HG03108 (cell line): Measurements from ENCODE around the gene LPIN2.

Experiments used
- ATAC-seq: cut with Tn5 transposase; IDR thresholded peaks from one replicate; pipeline ENCODE4 v1.9.1; 2021; ENCODE audit warnings: moderate library complexity; ENCODE audit not compliant: unreplicated experiment

The LPIN2 gene

DNA sequence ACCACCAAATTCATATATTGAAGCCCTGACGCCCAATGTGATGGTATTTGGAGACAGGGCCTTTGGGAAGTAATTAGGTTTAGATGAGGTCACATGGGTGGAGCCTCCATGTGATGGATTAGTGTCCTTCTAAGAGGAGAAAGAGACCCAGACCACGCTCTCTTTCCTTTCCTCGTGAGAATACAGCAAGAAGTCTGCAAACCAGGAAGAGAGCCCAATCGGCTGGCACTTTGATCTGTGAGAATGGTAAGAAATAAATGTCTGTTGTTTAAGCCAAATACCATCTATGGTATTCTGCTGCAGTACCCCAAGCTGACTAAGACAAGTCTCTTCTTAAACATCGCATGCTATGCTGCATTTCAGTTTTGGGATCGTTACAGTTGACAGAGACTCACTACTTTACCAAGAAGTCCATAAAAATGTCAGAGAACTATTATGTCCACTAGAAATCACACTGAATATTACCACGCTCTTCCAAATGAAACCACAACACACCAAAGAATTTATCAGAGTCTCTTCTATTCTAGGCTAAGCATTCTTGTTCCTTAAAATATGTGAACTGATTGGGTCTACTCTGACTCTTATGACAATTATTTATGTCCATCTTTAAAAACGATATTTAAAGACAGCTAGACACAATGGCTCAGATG is 48.5 kb downstream of the LPIN2 start:
- ATAC-seq = no peak
